GM12873 (cell line): ENCODE results near the gene MINK1.

Experiments used
- TF ChIP-seq, protein P1 (sequence below): IDR thresholded peaks from 2 replicates; pipeline ENCODE4 v1.5.1; 2012; ENCODE audit warnings: low read depth, mild to moderate bottlenecking, moderate library complexity, low read length, control low read depth; ENCODE audit not compliant: insufficient read depth; ENCODE audit errors: missing control alignments

The MINK1 gene

DNA sequence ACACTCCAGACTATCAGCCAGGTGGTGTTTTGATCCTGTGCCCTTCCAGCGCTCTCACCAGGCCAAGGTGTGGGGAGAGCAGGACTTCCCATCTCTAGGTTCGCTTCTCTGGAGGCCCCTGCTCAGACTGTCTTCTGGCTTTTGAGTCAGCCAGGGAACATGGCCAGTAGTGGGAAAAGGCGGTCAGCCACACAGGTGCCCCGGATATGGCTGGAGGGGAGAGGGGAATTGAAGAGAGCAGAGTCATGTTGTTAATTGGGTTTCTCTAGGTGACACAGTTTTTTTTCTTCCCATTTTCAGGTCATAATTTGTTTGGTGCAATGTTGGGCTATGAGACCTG is 1.5 kb downstream of the MINK1 start:
- TF ChIP-seq, protein P1, sequence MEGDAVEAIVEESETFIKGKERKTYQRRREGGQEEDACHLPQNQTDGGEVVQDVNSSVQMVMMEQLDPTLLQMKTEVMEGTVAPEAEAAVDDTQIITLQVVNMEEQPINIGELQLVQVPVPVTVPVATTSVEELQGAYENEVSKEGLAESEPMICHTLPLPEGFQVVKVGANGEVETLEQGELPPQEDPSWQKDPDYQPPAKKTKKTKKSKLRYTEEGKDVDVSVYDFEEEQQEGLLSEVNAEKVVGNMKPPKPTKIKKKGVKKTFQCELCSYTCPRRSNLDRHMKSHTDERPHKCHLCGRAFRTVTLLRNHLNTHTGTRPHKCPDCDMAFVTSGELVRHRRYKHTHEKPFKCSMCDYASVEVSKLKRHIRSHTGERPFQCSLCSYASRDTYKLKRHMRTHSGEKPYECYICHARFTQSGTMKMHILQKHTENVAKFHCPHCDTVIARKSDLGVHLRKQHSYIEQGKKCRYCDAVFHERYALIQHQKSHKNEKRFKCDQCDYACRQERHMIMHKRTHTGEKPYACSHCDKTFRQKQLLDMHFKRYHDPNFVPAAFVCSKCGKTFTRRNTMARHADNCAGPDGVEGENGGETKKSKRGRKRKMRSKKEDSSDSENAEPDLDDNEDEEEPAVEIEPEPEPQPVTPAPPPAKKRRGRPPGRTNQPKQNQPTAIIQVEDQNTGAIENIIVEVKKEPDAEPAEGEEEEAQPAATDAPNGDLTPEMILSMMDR, result no peak

DNA sequence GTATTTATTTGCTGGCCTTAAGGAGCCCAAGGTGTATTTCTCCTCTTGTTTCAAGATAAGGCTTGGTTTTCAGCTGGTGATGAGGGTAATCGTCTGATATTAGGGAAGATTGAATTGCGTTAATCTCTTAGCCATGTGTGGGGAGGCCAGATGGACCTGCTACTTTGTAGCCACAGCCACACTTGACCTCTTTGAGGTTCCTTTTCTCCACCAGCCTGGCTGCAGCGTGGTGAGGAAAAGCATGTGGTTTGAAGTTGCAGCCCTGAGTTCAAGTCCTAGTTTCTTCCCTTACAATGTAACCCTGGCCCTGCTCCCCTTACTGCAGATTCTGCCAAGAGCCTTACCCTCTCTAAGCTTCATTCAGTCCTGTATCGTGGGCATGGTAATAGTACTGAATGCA is 3.1 kb downstream of the MINK1 start:
- TF ChIP-seq, protein P1, result no peak

DNA sequence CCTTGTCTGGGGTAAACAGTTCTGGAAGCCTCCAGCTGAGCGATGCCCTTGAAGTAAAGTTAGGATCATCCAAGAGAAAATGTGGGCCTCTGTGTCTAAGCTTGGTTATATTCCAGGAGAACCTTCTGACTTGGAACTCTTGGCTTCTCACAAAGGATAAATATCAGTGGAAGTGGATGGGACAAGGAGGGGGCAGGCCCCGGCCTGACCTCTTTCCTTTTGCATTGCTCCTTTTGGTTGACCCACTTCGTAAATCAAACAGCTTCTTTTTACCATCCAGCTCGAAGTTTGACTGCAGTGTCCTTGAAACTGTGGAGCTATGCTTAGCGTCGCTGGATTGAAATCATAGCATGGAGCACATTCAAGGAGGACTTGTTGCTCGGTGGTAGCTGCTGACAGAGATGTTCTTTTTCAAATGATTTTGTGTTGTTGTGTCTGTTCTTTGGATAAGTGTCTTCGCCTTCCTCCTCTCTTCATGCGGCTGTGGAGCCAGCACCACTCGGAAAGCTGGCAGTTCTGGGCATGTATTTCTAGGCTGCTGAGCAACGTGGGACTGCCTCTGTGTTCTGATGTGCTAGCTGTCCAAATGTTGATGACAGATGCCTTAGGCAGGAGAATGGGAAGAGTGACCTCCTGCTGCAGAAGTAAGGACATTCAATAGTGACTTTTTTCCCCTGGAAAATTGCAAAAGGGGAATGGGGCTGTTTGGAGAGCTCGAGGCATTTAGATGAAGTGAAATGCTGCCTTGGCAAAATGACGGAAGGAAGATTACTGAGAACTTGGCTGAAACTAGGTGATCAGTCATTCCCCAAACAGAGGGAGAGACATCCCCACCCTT is 4.5 kb downstream of the MINK1 start:
- TF ChIP-seq, protein P1, result no peak

DNA sequence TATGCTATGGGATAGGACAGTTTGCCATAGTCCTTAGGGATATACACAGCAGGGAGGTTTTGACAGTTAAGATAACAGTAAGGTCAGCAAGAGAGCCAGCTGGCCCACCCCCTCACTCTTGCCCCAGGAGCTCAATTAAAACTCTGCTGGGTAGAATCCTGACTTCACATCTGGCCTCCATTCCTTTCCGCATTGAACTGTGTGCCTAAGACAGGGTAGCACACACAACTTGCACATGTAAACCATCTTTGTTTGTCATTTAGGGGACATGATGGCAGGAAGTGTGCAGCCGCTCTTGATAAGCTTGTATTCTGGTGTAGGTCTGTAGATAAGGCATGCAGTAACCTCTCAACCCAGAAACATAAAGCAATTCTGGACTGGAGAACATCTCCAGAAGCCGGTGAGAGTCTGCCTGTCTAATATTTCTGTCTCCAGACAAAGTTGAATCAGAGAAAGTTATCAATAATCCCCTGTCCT is 5.2 kb downstream of the MINK1 start:
- TF ChIP-seq, protein P1, result no peak

DNA sequence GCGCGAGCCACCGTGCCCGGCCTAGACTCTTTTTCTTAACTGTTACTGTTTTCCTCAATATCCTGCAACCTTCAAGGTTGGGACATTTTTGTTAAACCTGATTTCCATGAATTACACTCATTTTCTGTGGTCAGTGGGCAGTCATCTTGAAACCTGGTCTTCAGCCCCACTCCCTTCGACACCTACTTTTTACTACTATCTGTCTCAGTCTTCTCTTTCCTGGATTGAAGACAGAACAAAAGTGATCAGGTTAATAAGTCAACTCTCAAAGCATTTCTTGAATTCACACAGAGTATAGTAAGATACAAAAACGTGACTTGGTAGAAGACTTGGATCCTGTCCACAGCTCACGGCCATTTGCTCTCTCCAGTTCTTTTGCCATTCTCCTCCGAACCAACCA is 6.1 kb downstream of the MINK1 start:
- TF ChIP-seq, protein P1, result no peak

DNA sequence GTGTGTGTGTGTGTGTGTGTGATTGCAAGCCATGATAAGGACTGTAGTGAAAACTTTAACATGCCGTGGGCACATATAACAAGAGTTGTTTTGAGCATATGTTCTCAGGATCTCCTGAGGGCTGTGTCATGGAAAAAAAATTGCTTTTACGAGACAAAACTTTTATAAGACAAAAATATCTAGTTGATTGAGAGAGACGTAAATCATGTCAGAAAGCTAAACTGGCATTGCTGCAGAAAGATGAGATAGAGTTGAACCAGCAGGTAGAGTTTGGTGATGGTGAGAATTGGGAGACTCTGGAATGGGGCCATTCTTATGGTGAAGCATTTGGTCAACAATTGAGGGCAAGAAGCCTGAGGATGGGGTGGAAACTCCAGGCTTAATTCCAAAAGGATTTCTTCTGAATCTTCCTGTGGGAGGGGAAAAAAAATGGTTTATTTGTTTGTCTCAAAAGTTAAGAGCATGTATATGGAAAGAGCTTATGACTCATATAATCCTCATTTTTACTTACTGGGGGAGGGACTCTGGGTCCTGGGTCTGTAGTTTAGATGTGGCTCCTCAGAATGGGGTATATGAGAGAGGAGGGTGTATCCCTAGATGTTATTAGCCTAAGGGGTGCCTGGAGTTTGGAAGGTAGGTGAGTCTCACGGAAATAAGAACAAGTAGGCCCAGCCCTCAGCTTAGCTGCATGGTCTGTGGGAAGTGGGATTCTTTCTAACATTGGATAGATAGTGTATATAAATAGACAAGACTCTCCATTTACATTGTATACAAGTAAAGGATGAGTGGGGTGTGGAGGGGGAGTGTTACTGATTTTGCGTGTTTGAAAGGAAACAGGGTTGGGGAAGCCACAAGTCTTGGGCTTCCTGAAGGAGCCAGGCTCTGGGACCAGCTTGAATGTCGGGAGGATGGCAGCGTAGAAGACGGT is 7.1 kb downstream of the MINK1 start:
- TF ChIP-seq, protein P1, result no peak

DNA sequence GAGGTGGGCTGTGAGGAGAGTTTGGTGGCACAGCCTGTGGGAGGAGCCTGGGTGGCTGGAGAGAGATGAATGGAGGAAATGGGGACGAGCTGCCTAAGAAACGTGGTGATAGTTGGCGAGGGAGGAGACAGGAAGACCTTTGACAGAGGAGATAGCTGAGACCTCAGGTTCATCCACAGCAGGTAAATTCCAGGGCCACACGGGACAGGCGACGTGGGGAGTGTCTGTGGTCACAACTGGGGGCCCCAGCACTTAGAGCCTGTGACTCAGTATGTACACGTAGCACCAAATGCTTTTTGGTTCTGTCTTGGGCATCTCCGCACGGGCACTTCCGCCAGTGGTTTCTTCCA is 7.7 kb downstream of the MINK1 start:
- TF ChIP-seq, protein P1, result no peak
